GM18858 (cell line): ENCODE data around the gene GLDC.

Experiments
- ATAC-seq: cut with Tn5 transposase; IDR thresholded peaks from one replicate; pipeline ENCODE4 v1.9.1; 2021; ENCODE audit not compliant: unreplicated experiment

Gene GLDC

DNA sequence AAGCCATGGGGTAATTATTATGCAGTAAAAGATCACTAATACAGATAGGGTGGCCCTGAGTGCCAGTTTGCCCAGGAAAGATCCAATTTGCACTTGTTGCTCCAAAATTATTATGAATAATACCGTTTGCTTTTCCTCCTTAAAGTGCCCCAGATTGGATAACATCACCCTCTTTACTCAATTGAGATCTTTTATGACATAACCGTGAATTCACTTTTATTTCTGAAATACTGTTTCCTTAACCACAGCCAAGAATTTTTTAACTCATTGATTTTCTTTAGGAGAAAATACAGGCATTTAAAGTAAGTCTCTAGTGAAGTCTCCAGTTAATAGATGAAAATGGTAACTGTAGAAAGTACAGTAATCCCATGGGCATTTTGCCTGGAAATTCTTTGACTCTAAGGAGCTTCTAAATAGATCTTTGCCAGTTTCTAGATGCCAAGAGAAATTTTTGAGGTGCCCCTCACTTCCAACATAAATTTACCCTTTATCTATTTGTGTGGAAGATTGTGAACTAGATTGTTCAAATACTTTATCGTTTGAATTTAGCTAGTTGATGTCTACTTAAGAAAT, 133.4 kb downstream of the GLDC start:
- no peak for ATAC-seq

DNA sequence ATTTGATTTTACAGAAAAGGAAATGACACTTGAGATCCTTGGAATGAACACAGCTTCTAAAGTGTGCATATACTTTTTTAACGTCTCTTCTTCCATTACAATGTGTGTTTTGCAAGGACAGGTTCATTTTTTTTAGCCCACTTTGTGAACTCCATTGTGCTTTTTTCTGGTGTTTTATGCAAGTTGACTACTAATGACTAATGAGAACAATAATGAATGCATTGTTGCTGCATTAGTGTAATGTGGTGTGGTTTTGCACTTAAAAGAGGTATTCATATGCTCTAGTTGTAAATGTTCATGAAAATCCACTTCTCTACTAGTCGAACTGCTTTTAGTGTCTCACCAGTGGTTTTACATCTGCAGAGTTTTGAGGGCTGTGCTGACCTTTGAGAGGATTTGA, 139.0 kb downstream of the GLDC start:
- ATAC-seq = no peak

DNA sequence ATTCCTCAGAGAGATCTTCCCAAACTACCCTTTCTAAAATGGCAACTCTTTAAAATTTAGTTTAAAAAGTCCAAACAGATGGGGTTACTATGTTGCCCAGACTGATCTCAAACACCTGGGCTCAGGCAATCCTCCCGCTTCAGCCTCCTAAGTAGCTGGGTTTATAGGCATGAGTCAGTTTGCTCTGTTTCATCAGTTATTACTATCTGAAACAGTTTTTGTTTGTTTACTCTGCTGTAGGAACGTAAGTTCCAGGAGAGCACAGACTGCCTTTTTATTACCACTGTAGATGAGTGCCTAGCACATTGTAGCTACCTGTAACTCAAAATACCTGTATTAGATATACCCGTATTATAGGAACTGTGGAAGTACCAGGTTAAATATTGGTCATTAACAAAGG, 143.1 kb downstream of the GLDC start:
- no peak for ATAC-seq

DNA sequence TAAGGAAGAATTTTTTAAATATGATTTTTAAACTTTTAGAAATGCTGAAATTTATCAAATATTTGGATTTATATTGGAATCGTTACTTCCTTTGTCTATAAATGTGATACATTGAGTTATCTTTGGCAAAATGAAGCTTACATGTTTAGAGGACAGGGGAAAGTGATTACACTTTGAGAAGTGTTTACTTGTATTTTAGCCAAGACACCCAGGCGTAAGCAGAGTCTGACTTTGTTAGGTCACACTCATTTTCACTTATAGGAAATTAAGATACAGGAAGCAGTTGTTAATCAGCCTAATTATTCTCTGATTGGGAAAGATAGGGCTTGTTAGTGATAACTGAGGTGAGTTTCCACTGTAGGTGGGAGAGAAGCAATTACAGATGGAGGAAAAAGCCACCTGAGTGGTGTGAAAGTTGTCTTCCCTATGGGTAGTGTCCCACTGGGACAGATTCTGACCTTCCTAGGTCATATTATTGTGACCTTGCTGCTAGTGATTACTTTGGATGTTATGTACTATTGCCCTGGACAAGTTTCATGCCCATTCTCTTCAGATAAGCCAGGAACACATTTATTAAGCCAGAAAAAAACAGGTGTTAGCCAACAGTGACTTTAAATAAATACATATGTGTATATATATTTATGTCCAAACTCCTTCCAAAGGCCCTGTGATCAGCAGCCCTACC, 143.9 kb downstream of the GLDC start:
- ATAC-seq = no peak

DNA sequence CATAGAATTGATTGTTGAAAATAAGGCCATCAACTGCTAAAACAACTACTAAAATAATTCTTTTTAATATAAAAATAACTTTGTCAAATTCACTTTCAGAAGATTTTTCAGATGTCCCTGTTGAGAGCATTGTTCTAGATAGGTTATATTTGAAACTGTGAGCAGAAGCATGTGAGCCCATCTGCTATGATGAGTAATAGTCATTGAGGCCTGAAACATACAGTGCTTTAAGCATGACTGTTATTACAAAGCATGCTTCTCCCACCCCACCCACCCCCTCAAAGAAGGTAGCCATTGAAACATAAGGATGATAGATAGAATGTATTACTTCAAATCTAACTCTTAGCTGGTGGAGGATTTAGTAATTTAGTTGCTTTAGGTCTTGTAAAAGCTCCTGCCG, 146.5 kb downstream of the GLDC start:
- no peak for ATAC-seq

DNA sequence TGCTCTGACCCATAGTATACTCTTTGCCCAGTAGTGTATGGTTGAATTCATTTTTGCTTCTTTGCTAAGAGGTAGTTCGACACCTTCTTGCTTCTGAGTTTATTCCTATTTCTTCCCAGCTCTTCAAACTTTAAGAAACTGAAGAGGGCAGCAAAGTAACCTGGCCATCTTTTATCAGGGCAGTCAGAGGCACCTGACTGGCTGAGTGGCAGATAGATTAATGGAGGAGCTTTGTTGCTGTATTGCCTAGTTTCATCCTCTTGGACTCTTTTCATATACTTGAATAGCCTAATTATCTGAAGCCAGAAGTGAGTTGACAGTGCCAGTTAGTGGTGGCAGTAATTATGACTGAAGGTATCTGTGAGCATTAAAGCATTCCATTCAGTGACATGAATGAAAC, 150.1 kb downstream of the GLDC start:
- no peak for ATAC-seq

DNA sequence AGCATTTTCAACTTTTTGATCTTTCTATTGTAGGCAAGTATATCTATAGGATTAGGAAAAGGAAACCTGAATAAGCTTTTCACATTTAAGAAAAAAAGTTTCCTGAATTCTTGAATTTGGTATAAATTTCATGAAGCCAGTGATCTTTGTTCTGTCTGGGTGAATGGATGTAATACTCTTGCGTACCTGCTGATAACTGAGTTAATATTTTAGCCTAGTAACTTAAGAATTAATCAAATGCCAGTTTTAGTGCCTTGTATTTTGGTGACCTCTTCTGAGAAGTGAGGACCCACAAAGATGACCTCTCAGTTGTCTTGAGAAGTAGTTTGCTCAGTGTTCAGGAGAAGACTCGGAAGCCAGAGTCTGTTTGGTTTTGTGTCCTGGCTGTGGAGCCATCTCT, 154.7 kb downstream of the GLDC start:
- no peak for ATAC-seq

DNA sequence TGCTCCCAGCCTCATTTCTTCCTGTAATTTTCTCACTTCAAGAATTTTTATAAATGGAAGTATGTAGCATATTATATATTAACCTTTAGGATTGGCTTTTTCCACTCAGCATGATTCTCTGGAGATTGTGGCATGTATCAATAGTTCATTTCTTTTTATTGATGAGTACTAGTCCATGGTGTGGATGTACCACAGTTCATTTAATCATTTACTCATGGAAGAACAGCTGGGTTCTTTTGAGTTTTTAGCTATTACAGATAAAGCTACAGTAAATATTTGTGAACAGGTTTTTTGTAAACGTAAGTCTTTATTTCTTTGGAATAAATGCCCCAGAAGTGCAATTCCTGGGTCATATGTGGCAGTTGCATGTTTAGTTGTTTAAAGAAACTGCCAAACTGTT, 156.4 kb downstream of the GLDC start:
- no peak for ATAC-seq

DNA sequence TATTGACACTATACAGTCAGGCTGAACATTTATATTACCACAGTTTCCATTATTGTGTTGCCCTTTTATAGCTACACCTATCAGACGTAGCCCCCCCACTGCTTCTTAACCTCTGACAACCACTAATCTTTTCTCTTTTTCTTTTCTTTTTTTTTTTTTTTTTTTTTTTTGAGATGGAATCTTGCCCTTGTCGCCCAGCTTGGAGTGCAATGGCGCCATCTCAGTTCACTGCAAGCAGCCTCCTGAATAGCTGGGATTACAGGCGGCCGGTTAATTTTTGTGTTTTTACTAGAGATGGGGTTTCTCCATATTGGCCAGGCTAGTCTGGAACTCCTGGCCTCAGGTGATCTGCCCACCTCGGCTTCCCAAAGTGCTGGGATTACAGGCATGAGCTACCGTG, 157.1 kb downstream of the GLDC start:
- ATAC-seq = no peak

DNA sequence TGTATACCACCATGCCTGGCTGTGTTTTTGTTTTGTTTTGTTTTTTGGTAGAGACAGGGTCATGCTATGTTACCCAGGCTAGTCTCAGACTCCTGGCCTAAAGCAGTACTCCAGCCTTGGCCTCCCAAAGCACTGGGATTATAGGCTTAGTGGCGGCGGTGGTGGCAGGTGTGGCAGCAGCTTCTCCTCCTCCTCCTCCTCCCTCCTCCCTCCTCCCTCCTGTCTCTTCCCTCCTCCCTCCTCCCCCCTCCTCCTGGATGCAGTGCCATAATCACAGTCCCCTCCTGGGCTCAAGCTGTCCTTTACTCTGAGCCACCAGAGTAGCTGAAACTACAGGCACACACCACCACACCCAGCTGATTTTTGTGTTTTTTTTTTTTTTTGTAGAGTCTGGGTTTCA, 161.3 kb downstream of the GLDC start:
- no peak for ATAC-seq
